Measurements from ENCODE around the gene SPAG16. TPM values are rescaled to one million over a fixed set of nuclear protein-coding genes. Genes with fewer than 3 reads are reported as not detected.
A peak's percentile ranks its signal among the peaks of the same experiment; 100 is the strongest.

SPAG16 gene
- polyA plus RNA-seq, 2 of the 4 experiments (the other 2 are of a cell fraction): 19.1 to 27.6 TPM

GRCh38 chr2:213609570-213610170, 325.4 kb downstream of the SPAG16 start:
- H3K4me1 ChIP-seq: no peaks in the 10 kb centered on the region
- 24% methylated on average over 1 of the region's 1 CpG for WGBS (ENCODE audit: missing lambda C conversion rate)
- no peak overlapping the region for H3K4me2 ChIP-seq
- H3K4me3 ChIP-seq: no peak overlapping the region
- ChIA-PET POLR2A (no interaction called here), CTCF (no interaction called here)
- no peaks in the 10 kb centered on the region for H3K9me3 ChIP-seq
- FAIRE-seq: no peak
- no peak for TF ChIP-seq CEBPB (IDR thresholded peaks at IDR 0.05)
- TF ChIP-seq MAFK (IDR thresholded peaks at IDR 0.05; ENCODE audit: partially characterized antibody): peak; percentile 6
- H3K27ac ChIP-seq: no peak overlapping the region
- DNase-seq (ENCODE audit: low read depth in 1 of 2, low spot score in 1 of 2): no peak
- ATAC-seq: no peak

GRCh38 chr2:213627054-213627710, 342.9 kb downstream of the SPAG16 start:
- ChIA-PET CTCF (no interaction called here), POLR2A (no interaction called here)
- Histone ChIP-seq H3K4me3 (no peak overlapping the region), H3K27ac (no peak overlapping the region), H3K4me1 (no peaks in the 10 kb centered on the region), H3K4me2 (no peak overlapping the region), H3K9me3 (no peaks in the 10 kb centered on the region; the same call in 2 of the 3 replicates)
- DNase-seq (ENCODE audit: low read depth in 1 of 2, low spot score in 1 of 2) (no peak), FAIRE-seq (no peak), ATAC-seq (no peak)
- 34% methylated on average over 5 of the region's 5 CpGs for WGBS (ENCODE audit: missing lambda C conversion rate)
- TF ChIP-seq RARB (CRISPR knock-in tag; IDR thresholded peaks at IDR 0.05): no peak
- no peak for TF ChIP-seq NR3C1 (IDR thresholded peaks at IDR 0.05)
- TF ChIP-seq TP53 (CRISPR knock-in tag; IDR thresholded peaks at IDR 0.05): no peak
- TF ChIP-seq CHD2 (IDR thresholded peaks at IDR 0.05; ENCODE audit: low read length, partially characterized antibody): no peak
- TF ChIP-seq E2F6 (IDR thresholded peaks at IDR 0.05; ENCODE audit: borderline replicate concordance, low read depth): no peak
- TF ChIP-seq ZC3H11A (IDR thresholded peaks at IDR 0.05): no peak
- no peak for TF ChIP-seq RNF2 (IDR thresholded peaks at IDR 0.05; ENCODE audit: borderline replicate concordance, low read depth)
- TF ChIP-seq FOXS1 (CRISPR knock-in tag; IDR thresholded peaks at IDR 0.05): no peak
- no peak for TF ChIP-seq JUN (IDR thresholded peaks at IDR 0.05)

- ChIA-PET POLR2A (no interaction called here), CTCF (no interaction called here)
- no peaks in the 10 kb centered on the region for H3K4me1 ChIP-seq
- no peak overlapping the region for H3K4me3 ChIP-seq
- DNase-seq (ENCODE audit: low read depth in 1 of 2, low spot score in 1 of 2): no peak
- no peak for FAIRE-seq
- WGBS (ENCODE audit: missing lambda C conversion rate): 65% methylated on average over 2 of the region's 2 CpGs
- no peak overlapping the region for H3K27ac ChIP-seq
- no peak for ATAC-seq
- no peak overlapping the region for H3K4me2 ChIP-seq
- H3K9me3 ChIP-seq: no peaks in the 10 kb centered on the region; the same call in 2 of the 3 replicates
- TF ChIP-seq FOSB (CRISPR knock-in tag; IDR thresholded peaks at IDR 0.05) (no peak), ELK1 (IDR thresholded peaks at IDR 0.05; ENCODE audit: low read depth, low read length) (no peak), MAZ (IDR thresholded peaks at IDR 0.05; ENCODE audit: borderline replicate concordance, low read depth, low read length) (no peak), SREBF2 (IDR thresholded peaks at IDR 0.05) (no peak), NR3C1 (IDR thresholded peaks at IDR 0.05) (no peak), NFE2L2 (conservative IDR thresholded peaks at IDR 0.05; ENCODE audit: low read length) (no peak), GATA3 (IDR thresholded peaks at IDR 0.05; ENCODE audit: borderline replicate concordance) (no peak), TFCP2L1 (CRISPR knock-in tag; IDR thresholded peaks at IDR 0.05) (no peak), CTCF (IDR thresholded peaks at IDR 0.05) (no peak), HDAC2 (IDR thresholded peaks at IDR 0.05) (no peak), HES2 (IDR thresholded peaks at IDR 0.05) (no peak), USF2 (IDR thresholded peaks at IDR 0.05) (no peak), RCOR1 (IDR thresholded peaks at IDR 0.05; ENCODE audit: low read depth, low read length) (no peak), MYC (IDR thresholded peaks at IDR 0.05; ENCODE audit: borderline replicate concordance, low read length) (no peak), HMGXB4 (CRISPR knock-in tag; IDR thresholded peaks at IDR 0.05; ENCODE audit: borderline replicate concordance) (no peak), JUNB (IDR thresholded peaks at IDR 0.05) (no peak), EHF (CRISPR knock-in tag; IDR thresholded peaks at IDR 0.05) (no peak), FOSL2 (IDR thresholded peaks at IDR 0.05) (no peak), FOSL2 (CRISPR knock-in tag; IDR thresholded peaks at IDR 0.05) (no peak)
These were observed 343.7 kb downstream of the SPAG16 start for GRCh38 chr2:213627835-213628460.

All from A549 (cell line).